Measurements from ENCODE around the gene SHB.

The SHB gene

DNA sequence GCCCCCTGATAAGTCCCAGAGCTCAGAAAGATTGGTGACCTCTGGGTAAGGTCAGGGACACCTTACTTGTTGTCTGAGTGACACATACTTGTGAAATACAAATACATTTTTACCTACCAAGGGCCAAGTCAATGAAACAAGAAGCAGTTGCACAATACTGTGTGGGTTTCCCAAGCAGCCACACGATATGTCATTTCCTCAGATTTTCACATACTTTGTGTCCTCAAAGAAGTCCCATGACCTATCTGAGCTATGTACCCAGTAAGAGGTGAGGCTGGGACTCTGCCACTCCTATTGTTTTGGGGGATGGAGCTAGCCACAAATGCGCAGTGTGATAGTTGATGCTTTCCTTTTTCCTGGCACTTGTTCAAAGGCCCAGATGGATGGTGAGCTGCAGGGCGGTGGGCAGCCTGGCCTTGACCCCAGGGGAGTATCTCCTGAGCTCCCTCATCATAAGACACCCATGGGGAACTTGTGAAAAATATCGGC lies 160.3 kb downstream of the SHB start:
- ChIA-PET POLR2A (interaction anchor here (0.8 kb wide), 1 partner anchor 85 kb away, joined by 3 read pairs; no protein-coding TSS in a partner anchor), CTCF (interaction anchor here (0.5 to 1.6 kb wide), 11 partner anchors 33 to 488 kb away, joined by 3 to 6 read pairs (median 3); no protein-coding TSS in a partner anchor)
- Histone ChIP-seq H3K4me1 (ENCODE audit: control extremely low read depth in 1 of 4, control insufficient read depth in 4 of 4, insufficient read depth in 4 of 4, low read length in 3 of 4) (peaks cover 2 to 24% (median 12%) of the 10 kb centered on the region in 4 experiments), H3K4me3 (ENCODE audit: control insufficient read depth in 1 of 7, extremely low read depth in 1 of 7, insufficient read depth in 4 of 7, low read depth in 2 of 7, low read length in 6 of 7) (no peak overlapping the region), H3K27me3 (replicated peaks in 2 of 5; ENCODE audit: control insufficient read depth in 4 of 5, insufficient read depth in 5 of 5, low read length in 4 of 5) (no peaks in the 10 kb centered on the region), H3K36me3 (ENCODE audit: control insufficient read depth in 4 of 4, insufficient read depth in 4 of 4, low read length in 3 of 4) (no peaks in the 10 kb centered on the region), H3K27ac (ENCODE audit: insufficient read depth in 1 of 2, low read depth in 1 of 2, low read length in 2 of 2, poor library complexity in 1 of 2, severe bottlenecking in 2 of 2) (no peak overlapping the region), H3K9me3 (ENCODE audit: control extremely low read depth in 1 of 5, control insufficient read depth in 4 of 5, insufficient read depth in 2 of 5, low read depth in 1 of 5, low read length in 4 of 5) (no peaks in the 10 kb centered on the region)
- 71% methylated on average over 3 of the region's 4 CpGs for WGBS (ENCODE audit: insufficient coverage)
- peak; percentile 58 to 79 (median 77) for DNase-seq

DNA sequence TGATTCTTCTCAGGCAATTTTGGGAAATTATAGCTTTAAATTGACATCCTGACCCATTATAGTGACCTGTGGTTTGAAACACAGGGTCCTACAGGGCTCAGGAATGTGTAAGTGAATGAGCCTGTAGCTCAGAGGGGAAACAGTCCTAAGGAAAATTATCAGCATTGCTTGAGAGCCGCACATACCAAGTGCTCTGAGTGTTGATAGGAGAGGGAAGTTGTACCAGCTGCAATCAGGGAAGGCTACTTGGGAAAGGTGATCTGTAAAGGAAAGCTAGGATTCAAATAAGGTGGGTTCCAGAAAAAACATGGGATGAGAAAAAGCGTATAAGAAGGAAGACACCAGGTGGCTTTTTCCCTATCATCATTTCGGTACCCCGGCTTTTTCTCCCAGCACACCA lies 160.7 kb downstream of the SHB start:
- WGBS (ENCODE audit: insufficient coverage), result 84% methylated on average over 4 of the region's 4 CpGs
- Histone ChIP-seq H3K9me3 (ENCODE audit: control extremely low read depth in 1 of 5, control insufficient read depth in 4 of 5, insufficient read depth in 2 of 5, low read depth in 1 of 5, low read length in 4 of 5) (no peaks in the 10 kb centered on the region), H3K4me1 (ENCODE audit: control extremely low read depth in 1 of 4, control insufficient read depth in 4 of 4, insufficient read depth in 4 of 4, low read length in 3 of 4) (peaks cover 2 to 22% (median 11%) of the 10 kb centered on the region in 4 experiments), H3K27ac (ENCODE audit: insufficient read depth in 1 of 2, low read depth in 1 of 2, low read length in 2 of 2, poor library complexity in 1 of 2, severe bottlenecking in 2 of 2) (no peak overlapping the region), H3K4me3 (ENCODE audit: control insufficient read depth in 1 of 7, extremely low read depth in 1 of 7, insufficient read depth in 4 of 7, low read depth in 2 of 7, low read length in 6 of 7) (no peak overlapping the region), H3K36me3 (ENCODE audit: control insufficient read depth in 4 of 4, insufficient read depth in 4 of 4, low read length in 3 of 4) (no peaks in the 10 kb centered on the region), H3K27me3 (replicated peaks in 2 of 5; ENCODE audit: control insufficient read depth in 4 of 5, insufficient read depth in 5 of 5, low read length in 4 of 5) (no peaks in the 10 kb centered on the region)
- ChIA-PET CTCF (interaction anchor here (0.7 to 1.6 kb wide), 10 partner anchors 52 to 489 kb away, joined by 3 to 5 read pairs (median 3); no protein-coding TSS in a partner anchor), POLR2A (interaction anchor here (0.8 kb wide), 1 partner anchor 85 kb away, joined by 3 read pairs; no protein-coding TSS in a partner anchor)
- no peak for DNase-seq

DNA sequence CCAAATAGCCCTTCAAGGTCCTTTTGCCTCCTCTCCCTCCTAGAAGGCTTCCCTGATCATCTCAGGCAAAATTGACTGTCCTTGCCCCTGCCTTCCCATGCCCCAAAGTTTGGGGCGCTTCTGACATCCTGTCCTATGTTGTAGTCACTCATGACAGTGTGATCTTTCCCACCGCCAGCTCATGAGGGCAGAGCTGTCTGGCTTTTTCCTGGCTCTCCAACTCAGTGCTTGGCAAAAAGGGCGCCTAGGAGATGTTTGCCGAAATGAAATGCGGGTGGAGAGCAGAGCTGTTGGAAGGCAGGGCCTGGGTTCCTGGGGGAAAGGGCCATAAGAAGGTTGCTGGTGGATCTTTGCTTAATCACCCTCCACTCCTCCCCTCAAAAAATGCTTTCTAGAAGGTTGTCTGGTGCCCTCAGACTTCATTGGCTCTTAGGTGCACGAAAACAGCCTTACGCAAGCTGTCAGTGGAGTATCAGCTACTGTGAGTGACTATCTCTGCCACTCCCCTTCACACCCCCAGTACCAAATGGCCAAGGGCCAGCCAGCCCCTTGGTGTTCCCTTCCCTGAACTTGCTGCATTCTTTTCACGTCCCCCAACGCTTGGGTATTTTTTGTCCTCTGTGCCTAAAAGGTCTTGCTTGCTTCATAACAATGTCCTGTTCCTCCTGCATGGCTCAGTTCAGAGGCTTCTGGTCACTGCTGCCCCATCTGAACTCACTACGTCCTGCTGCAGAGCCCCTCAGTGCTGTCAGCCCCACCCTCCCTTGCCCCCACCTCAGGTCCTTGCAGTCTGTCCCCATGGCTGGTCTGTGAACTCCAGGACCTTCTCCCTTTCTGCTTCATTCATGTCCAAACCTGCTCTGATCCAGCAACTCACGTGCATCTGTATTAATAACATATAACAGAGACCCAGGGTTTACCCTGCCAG lies 162.5 kb downstream of the SHB start:
- CTCF ChIA-PET, result interaction anchor here (0.9 kb wide), 1 partner anchor 20 kb away, joined by 3 read pairs; no protein-coding TSS in a partner anchor
- Histone ChIP-seq H3K27ac (ENCODE audit: insufficient read depth in 1 of 2, low read depth in 1 of 2, low read length in 2 of 2, poor library complexity in 1 of 2, severe bottlenecking in 2 of 2) (no peak overlapping the region), H3K27me3 (replicated peaks in 2 of 5; ENCODE audit: control insufficient read depth in 4 of 5, insufficient read depth in 5 of 5, low read length in 4 of 5) (no peaks in the 10 kb centered on the region), H3K4me3 (ENCODE audit: control insufficient read depth in 1 of 7, extremely low read depth in 1 of 7, insufficient read depth in 4 of 7, low read depth in 2 of 7, low read length in 6 of 7) (no peak overlapping the region), H3K4me1 (ENCODE audit: control extremely low read depth in 1 of 4, control insufficient read depth in 4 of 4, insufficient read depth in 4 of 4, low read length in 3 of 4) (peaks cover 10 to 34% (median 19%) of the 10 kb centered on the region in 4 experiments), H3K36me3 (ENCODE audit: control insufficient read depth in 4 of 4, insufficient read depth in 4 of 4, low read length in 3 of 4) (no peaks in the 10 kb centered on the region), H3K9me3 (ENCODE audit: control extremely low read depth in 1 of 5, control insufficient read depth in 4 of 5, insufficient read depth in 2 of 5, low read depth in 1 of 5, low read length in 4 of 5) (no peaks in the 10 kb centered on the region)
- WGBS (ENCODE audit: insufficient coverage), result 100% methylated on average over 8 of the region's 11 CpGs
- DNase-seq, result no peak
- POLR2A ChIA-PET, result no interaction called here

DNA sequence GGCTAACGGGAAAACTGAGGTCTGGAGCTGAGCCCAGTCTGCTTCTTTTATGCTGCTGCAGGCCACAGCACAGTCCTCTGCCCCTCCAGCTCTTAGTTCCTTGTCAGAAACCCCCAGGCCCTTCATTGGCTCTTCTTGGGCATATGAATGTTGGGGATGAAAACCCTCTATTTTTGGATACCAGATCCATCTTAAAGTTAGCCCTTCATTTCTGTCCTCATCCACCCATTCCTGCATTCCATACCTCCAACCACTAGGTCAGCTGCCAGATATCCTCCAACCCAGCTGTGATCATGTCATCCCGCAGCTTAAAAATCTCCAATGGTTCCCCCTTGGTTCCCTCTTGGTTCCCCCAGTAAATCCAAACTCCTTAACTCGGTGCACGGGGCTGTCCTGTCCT lies 163.3 kb downstream of the SHB start:
- no peak overlapping the region for H3K27ac ChIP-seq (ENCODE audit: insufficient read depth in 1 of 2, low read depth in 1 of 2, low read length in 2 of 2, poor library complexity in 1 of 2, severe bottlenecking in 2 of 2)
- DNase-seq, result no peak
- H3K36me3 ChIP-seq (ENCODE audit: control insufficient read depth in 4 of 4, insufficient read depth in 4 of 4, low read length in 3 of 4), result no peaks in the 10 kb centered on the region
- H3K4me3 ChIP-seq (ENCODE audit: control insufficient read depth in 1 of 7, extremely low read depth in 1 of 7, insufficient read depth in 4 of 7, low read depth in 2 of 7, low read length in 6 of 7), result no peak overlapping the region
- 92% methylated on average over 4 of the region's 4 CpGs for WGBS (ENCODE audit: insufficient coverage)
- H3K9me3 ChIP-seq (ENCODE audit: control extremely low read depth in 1 of 5, control insufficient read depth in 4 of 5, insufficient read depth in 2 of 5, low read depth in 1 of 5, low read length in 4 of 5), result no peaks in the 10 kb centered on the region
- no peaks in the 10 kb centered on the region for H3K27me3 ChIP-seq (replicated peaks in 2 of 5; ENCODE audit: control insufficient read depth in 4 of 5, insufficient read depth in 5 of 5, low read length in 4 of 5)
- POLR2A ChIA-PET, result interaction anchor here (0.6 kb wide), 2 partner anchors 10 to 107 kb away, joined by 3 to 4 read pairs; no protein-coding TSS in a partner anchor
- CTCF ChIA-PET, result interaction anchor here (0.9 kb wide), 1 partner anchor 21 kb away, joined by 3 read pairs; no protein-coding TSS in a partner anchor
- H3K4me1 ChIP-seq (ENCODE audit: control extremely low read depth in 1 of 4, control insufficient read depth in 4 of 4, insufficient read depth in 4 of 4, low read length in 3 of 4), result peaks cover 10 to 34% (median 19%) of the 10 kb centered on the region in 4 experiments

DNA sequence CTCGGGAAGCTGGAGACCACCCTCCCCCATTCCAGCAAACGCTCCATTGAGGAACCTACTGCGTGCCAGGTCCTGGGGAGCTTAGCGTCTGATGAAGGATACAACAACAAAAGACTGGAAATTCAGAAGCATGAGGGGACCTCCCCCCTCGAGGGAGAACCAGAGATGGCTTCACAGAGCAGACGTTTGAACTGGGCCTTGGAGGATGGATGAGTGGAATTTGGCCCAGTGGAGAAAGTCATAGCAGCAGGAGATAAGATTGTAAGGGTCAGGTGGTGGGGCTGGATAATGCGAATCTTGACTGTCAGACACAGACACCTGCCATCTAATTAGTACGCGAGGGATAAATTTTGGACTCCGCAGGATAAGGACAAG lies 163.9 kb downstream of the SHB start:
- no peaks in the 10 kb centered on the region for H3K27me3 ChIP-seq (replicated peaks in 2 of 5; ENCODE audit: control insufficient read depth in 4 of 5, insufficient read depth in 5 of 5, low read length in 4 of 5)
- no peaks in the 10 kb centered on the region for H3K36me3 ChIP-seq (ENCODE audit: control insufficient read depth in 4 of 4, insufficient read depth in 4 of 4, low read length in 3 of 4)
- H3K4me1 ChIP-seq (ENCODE audit: control extremely low read depth in 1 of 4, control insufficient read depth in 4 of 4, insufficient read depth in 4 of 4, low read length in 3 of 4), result peaks cover 10 to 34% (median 19%) of the 10 kb centered on the region in 4 experiments
- no peaks in the 10 kb centered on the region for H3K9me3 ChIP-seq (ENCODE audit: control extremely low read depth in 1 of 5, control insufficient read depth in 4 of 5, insufficient read depth in 2 of 5, low read depth in 1 of 5, low read length in 4 of 5)
- peak overlapping the region in 2 of 7 experiments; percentile 95 for H3K4me3 ChIP-seq (ENCODE audit: control insufficient read depth in 1 of 7, extremely low read depth in 1 of 7, insufficient read depth in 4 of 7, low read depth in 2 of 7, low read length in 6 of 7)
- ChIA-PET POLR2A (no interaction called here), CTCF (interaction anchor here (1.0 kb wide), 1 partner anchor 344 kb away, joined by 4 read pairs; no protein-coding TSS in a partner anchor)
- no peak for DNase-seq
- no peak overlapping the region for H3K27ac ChIP-seq (ENCODE audit: insufficient read depth in 1 of 2, low read depth in 1 of 2, low read length in 2 of 2, poor library complexity in 1 of 2, severe bottlenecking in 2 of 2)
- WGBS (ENCODE audit: insufficient coverage), result 97% methylated on average over 9 of the region's 10 CpGs

DNA sequence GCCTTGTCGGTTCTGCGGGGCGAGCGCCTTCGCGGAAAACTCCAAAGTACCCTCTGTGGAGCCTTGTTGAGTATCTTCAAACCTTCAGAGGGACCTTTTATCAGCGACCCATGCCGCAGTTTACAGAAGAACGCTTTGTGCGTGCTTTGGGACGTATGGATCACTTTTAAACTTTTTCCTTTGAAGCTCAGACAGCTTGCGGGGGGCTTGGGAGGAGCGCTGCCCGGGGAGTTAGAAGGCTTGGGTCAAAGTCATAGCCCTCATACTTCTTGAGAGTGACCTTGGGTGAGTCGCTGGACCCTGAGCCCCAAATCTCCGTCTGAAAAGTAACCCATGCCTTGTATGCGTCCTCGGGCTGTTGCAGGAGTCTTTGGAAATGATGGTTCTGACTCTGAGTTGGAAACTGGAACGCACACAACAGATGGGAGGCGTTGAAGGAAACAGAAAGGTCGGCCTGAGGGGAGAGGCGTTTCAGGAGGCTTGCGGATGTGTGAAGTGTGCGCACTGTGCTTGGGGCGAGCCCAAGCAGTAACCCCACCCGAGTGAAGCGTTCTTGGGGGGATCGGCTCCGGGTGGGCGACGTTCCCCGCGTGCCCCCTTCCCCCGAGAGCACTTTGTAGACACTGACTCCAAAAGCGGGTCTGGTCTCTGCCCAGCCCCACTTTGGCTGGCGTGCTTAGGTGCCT lies 164.4 kb downstream of the SHB start:
- Histone ChIP-seq H3K4me1 (ENCODE audit: control extremely low read depth in 1 of 4, control insufficient read depth in 4 of 4, insufficient read depth in 4 of 4, low read length in 3 of 4) (peaks cover 10 to 34% (median 19%) of the 10 kb centered on the region in 4 experiments), H3K4me3 (ENCODE audit: control insufficient read depth in 1 of 7, extremely low read depth in 1 of 7, insufficient read depth in 4 of 7, low read depth in 2 of 7, low read length in 6 of 7) (peak overlapping the region; percentile 75 to 95 (median 91)), H3K36me3 (ENCODE audit: control insufficient read depth in 4 of 4, insufficient read depth in 4 of 4, low read length in 3 of 4) (no peaks in the 10 kb centered on the region), H3K27me3 (replicated peaks in 2 of 5; ENCODE audit: control insufficient read depth in 4 of 5, insufficient read depth in 5 of 5, low read length in 4 of 5) (no peaks in the 10 kb centered on the region), H3K9me3 (ENCODE audit: control extremely low read depth in 1 of 5, control insufficient read depth in 4 of 5, insufficient read depth in 2 of 5, low read depth in 1 of 5, low read length in 4 of 5) (no peaks in the 10 kb centered on the region), H3K27ac (ENCODE audit: insufficient read depth in 1 of 2, low read depth in 1 of 2, low read length in 2 of 2, poor library complexity in 1 of 2, severe bottlenecking in 2 of 2) (peak overlapping the region; percentile 13 to 77)
- WGBS (ENCODE audit: insufficient coverage), result 49% methylated on average over 33 of the region's 36 CpGs
- DNase-seq, result peak in 2 of 3 donors; percentile 34 to 35
- CTCF ChIA-PET, result interaction anchor here (1.0 kb wide), 1 partner anchor 345 kb away, joined by 4 read pairs; no protein-coding TSS in a partner anchor
- POLR2A ChIA-PET, result no interaction called here
